Fibroblast of skin of abdomen (primary cell): ENCODE results near the gene RYR2.
"Not testable (repeated sequence)": the region's sequence is repeated elsewhere in the genome, so short reads cannot be mapped to it uniquely, and the experiment has no call there.

ENCODE experiments used
- DNase-seq: peaks from one replicate; pipeline ENCODE4 v3.0.0-alpha.2; 2013

The RYR2 gene

DNA sequence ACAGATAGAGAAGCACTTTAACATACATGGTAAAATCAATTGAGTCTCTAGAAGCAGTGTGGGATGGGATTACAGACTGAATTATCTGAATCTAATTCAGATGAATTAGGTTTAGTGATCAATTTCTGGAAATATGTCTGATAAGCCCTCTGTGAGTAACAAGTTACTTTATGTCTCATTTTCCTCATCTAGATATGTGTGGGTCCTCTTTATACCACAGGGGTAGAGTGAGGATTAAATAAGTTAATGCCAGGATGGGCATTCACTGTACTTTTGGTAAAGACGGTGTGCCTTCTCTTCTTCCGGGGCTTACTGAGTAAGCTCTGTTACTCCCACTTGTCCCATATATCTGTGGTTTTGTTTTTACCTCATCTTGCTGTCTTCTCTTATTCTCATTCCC, 225.8 kb downstream of the RYR2 start:
- no peak for DNase-seq

GRCh38 chr1:237269938-237270337, 228.0 kb downstream of the RYR2 start:
- DNase-seq: no peak

- no peak for DNase-seq
These were observed 228.4 kb downstream of the RYR2 start for GRCh38 chr1:237270353-237270752.

- DNase-seq: not testable (repeated sequence)
These were observed 236.0 kb downstream of the RYR2 start for GRCh38 chr1:237277994-237278393.

DNA sequence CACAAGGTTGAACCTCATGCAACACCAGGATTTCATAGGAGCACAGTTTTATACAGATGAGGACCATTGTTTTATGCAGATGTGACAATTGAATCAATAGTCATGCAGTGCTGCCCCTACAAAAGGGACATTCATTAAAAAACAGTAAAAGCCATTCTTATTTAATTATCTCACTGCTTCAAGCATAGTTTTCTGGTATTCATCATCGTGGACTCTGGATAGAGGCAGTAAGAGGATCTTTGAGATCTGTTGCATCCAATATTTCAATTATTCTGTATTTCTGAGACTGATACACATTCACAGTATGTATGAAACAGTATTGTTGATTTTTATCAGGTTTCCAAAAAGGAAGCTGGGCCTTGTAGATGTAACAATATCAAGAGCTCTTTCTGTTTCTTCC, 237.6 kb downstream of the RYR2 start:
- DNase-seq: no peak

DNA sequence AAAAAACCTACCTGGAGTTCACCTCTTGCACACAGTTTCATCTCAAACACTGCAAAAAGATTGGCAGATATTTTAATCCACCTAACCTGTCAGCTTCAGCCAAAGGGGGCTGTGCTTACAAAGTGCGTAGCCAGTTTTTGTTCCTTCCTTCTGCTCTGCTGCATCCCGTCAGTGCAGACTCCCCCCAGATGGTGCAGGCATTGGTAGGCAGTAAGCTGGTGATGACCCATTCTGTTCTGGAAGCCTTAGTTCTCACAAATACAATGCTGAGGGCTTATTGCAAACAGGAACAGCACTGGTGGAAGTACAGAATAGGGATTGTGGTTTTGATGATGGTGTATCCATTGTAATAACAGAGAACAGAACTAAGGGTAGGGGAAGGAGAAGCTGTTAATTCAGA, 239.5 kb downstream of the RYR2 start:
- no peak for DNase-seq

GRCh38 chr1:237282208-237282783, 240.3 kb downstream of the RYR2 start:
- no peak for DNase-seq

GRCh38 chr1:237287876-237288521, 246.0 kb downstream of the RYR2 start:
- no peak for DNase-seq

- no peak for DNase-seq
These were observed 251.8 kb downstream of the RYR2 start for GRCh38 chr1:237293804-237294203.

GRCh38 chr1:237296861-237297260, 254.9 kb downstream of the RYR2 start:
- DNase-seq: no peak

DNA sequence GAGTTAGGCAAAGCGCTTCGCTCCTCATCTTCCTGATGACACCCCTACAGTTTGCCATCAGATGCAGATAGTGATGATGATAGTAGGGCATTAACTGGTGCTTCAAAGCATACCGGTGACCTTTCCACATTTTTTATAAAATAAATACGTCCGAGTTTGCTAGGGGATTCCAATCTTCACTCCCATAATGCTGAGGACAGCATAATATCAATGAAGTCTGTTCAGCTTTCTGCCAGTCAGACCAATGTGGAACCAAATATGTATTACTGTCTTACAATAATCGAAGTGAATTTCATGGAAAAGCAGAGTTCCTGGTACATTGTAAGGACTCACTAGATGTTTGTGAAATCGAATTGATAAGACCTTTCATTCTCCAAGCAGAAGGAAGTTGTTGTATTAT, 258.7 kb downstream of the RYR2 start:
- DNase-seq: no peak

DNA sequence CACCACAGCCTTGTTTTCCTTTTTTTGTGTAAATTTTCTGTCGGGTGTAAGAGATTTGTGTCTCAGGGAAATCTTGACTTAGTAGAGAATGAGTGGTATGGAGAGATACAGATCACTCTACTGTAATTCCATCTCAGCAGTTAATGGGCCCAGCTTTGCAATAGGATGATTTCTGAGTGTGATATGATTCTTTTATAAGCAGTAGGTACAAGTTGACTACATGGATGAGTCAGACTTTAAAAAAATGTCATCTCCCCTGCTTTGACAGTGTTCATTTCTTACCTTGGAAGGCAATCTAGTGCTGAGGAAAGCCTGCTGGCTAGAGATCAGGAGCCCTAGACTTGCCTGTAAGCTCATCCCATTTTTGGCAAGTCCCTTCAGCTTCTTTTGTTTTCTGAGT, 261.9 kb downstream of the RYR2 start:
- DNase-seq: no peak

- DNase-seq: no peak
These were observed 264.7 kb downstream of the RYR2 start for GRCh38 chr1:237306726-237307125.

DNA sequence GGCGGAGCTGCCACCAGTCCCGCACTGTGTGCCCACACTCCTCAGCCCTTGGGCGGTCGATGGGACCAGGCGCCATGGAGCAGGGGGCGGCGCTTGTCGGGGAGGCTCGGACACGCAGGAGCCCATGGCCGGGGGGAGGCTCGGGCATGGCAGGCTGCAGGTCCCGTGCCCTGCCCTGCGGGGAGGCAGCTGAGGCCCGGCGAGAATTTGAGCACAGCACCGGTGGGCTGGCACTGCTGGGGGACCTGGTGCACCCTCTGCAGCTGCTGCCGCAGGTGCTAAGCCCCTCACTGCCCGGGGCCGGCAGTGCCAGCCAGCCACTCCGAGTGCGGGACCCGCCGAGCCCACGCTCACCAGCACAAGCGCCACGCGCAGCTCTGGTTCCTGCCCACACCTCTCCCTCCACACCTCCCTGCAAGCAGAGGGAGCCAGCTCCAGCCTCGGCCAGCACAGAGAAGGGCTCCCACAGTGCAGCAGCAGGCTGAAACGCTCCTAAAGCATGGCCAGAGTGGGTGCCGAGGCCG, 267.7 kb downstream of the RYR2 start:
- DNase-seq: no peak

GRCh38 chr1:237316352-237316751, 274.4 kb downstream of the RYR2 start:
- DNase-seq: no peak

DNA sequence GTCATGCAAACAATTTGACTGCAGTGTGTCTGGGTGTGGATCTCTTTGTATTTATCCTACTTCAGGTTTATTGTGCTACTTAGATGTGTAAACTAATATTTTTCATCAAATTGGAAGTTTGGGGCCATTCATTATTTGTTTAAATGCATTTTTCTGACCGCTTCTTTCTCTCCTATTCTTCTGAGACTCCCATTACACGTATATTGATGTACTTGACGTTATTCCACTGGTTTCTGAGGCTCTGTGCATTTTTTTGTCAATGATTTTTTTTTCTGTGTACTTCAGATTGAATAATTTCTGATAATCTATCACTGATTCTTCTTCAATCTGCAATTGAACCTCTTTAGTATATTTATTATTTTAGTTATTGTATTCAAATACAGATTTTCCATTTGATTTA, 276.8 kb downstream of the RYR2 start:
- no peak for DNase-seq

DNA sequence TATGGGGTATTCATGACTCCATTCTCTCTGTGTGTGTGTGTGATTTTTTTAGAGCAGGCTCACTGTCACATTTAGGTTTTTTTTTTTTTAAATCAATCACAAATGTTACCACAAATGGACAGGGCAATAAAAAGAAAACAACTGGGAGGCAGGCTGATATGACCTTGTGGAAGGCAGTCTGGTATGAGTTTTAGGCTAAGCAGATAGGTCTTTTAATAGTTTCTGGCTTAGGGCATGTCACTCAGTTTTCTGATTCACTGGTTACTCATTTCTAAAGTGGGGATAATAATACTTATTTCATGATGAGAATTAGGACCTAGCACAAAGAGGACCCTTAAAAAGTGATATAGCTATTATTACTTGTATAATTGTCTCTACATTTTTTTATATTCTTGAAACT, 278.9 kb downstream of the RYR2 start:
- DNase-seq: no peak

GRCh38 chr1:237324226-237324625, 282.2 kb downstream of the RYR2 start:
- DNase-seq: no peak

GRCh38 chr1:237327061-237327460, 285.1 kb downstream of the RYR2 start:
- DNase-seq: no peak

DNA sequence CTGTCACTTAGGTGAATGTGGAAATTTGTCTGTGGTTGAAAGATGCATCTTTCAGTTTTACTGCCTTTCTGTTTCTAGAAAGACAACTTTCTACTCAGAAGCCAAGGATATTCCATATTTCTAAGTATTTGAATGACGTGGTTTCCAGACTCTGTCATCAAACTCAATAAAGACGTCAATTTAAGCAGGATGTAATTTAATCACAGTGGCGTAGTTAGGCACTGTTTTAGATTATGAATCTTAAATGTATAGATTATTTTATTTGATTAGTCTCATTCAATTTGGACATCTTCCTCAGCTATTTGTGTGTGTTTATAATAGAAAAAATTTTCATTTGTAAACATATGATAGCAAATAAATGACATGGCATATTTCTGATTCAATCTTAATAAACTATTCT, 298.9 kb downstream of the RYR2 start:
- no peak for DNase-seq

- DNase-seq: no peak
These were observed 299.4 kb downstream of the RYR2 start for GRCh38 chr1:237341391-237341790.

DNA sequence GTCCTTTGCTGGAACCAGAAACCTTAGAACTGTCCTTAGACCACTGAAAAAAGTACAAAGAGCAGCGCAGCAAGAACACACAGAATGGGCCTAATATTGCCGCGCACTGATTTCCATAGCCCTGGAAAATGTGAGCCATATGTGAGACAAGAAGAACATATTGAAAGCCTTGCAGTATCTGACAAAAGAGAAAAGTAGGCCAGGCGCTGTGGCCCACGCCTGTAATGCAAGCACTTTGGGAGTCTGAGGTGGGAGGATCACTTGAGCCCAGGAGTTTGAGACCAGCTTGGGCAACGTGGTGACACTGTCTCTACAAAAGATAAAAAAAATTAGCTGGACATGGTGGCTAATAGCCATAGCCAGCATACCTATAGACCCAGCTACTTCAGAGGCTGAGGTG, 300.7 kb downstream of the RYR2 start:
- no peak for DNase-seq

- DNase-seq: no peak
These were observed 310.8 kb downstream of the RYR2 start for GRCh38 chr1:237352747-237353146.

DNA sequence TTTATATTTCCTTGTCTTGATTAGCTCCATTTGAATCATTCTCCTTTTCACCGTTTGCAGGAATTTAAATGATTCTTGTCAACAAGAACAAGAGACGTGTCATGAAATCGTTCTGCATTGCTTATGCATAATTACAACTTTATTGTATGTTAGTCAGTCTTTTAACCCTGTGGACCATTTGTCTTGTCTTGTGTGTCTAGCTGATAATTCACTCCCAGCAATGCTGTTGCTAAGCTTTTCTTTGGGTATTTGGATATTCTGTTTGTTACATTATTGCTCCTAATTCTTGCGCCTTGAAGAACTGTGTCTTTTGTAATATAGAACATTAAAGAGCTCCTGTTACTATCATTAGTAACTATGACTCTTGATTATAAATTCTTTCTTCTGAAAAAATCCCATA, 311.9 kb downstream of the RYR2 start:
- no peak for DNase-seq

DNA sequence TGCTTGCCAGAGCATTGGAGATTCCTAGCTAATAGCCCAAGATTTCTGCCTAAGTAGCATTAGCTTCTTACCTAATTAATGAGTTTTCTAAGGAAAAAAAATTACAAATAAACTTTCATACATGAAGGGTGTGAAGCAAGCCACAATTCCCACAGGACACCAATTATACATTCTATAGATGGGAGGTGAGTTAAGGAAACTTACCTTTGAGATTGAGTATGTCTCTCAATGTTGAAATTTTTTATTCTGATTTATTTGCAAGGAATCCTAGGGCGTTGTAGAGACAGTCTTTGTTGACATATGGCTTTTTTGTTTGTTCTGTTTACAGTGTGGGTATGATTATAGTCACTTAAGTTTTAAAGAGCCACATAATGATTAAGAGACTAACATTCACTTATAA, 313.0 kb downstream of the RYR2 start:
- DNase-seq: no peak
